Testis (tissue), 3 donors: ENCODE measurements around the gene SLC44A5. TPM values are rescaled to one million over a fixed set of nuclear protein-coding genes. Genes with fewer than 3 reads are reported as not detected.

Source experiments
- DNase-seq: peaks from one replicate; pipeline ENCODE4 v3.0.0-alpha.2; 2019
- H3K27ac ChIP-seq, 2 donors: fragments of 200-600 bp; sonication (generic); one replicate each; pipeline ENCODE4 v1.5.1; 2019
- H3K27me3 ChIP-seq: fragments of 200-600 bp; sonication (generic); one replicate; pipeline ENCODE4 v1.5.1; 2019
- H3K36me3 ChIP-seq: fragments of 200-600 bp; sonication (generic); one replicate; pipeline ENCODE4 v1.5.1; 2017; ENCODE audit warnings: low read depth; ENCODE audit errors: missing control alignments
- H3K4me1 ChIP-seq: fragments of 200-600 bp; sonication (generic); one replicate; pipeline ENCODE4 v1.5.1; 2019
- H3K4me3 ChIP-seq, 2 donors: fragments of 200-600 bp; sonication (generic); one replicate each; pipeline ENCODE4 v1.5.1; 2017 to 2019
- H3K9me3 ChIP-seq: fragments of 200-600 bp; sonication (generic); one replicate; pipeline ENCODE4 v1.5.1; 2017
- POLR2A ChIP-seq: fragments of 450-650 bp; IDR thresholded peaks from one replicate; pipeline ENCODE4 v1.6.1; 2017; ENCODE audit warnings: antibody characterized with exemption, mild to moderate bottlenecking, moderate library complexity
- WGBS, 2 donors: methylation state at CpG; one replicate each; pipeline ENCODE4 v1.1.5; 2018; 5-methylcytosine and 5-hydroxymethylcytosine counted together
- intact Hi-C: fragments of 100-400 bp; cut with DNase I; formaldehyde crosslinking; loops from one replicate; pipeline ENCODE4 v1.15.1; 2023; ENCODE audit warnings: low total_unique reads
- polyA plus RNA-seq: library from polyadenylated mRNA; stranded (reverse); fragments of 350-450 nt; fragmentation: Illumina TruSeq; extraction: RNeasy Lipid Tissue Mini Kit (QIAGEN cat#74804); gene quantifications from one replicate; pipeline ENCODE4 v1.2.3, GENCODE V29; 2014; ENCODE audit warnings: low read depth, low replicate concordance; ENCODE audit not compliant: insufficient read depth
- total RNA-seq, 2 donors: library from RNA; depleted of rRNA; stranded (reverse); fragments of >200 nt; gene quantifications; one replicate each; pipeline ENCODE4 v1.2.3, GENCODE V29; 2016
- TF ChIP-seq, protein P1 (sequence below), 3 experiments: fragments of 450-650 bp in 2 of 3; fragments of 200-600 bp in 1 of 3; sonication (generic) in 1 of 3; IDR thresholded peaks; one replicate each; pipeline ENCODE4 v1.5.1; 2016 to 2019; ENCODE audit warnings: antibody characterized with exemption in 3 of 3, mild to moderate bottlenecking in 2 of 3, moderate library complexity in 1 of 3

SLC44A5 gene
- total and polyA plus RNA-seq, 3 donors from 2014 or later = 4.9 to 10.6 (median 4.9) TPM

DNA sequence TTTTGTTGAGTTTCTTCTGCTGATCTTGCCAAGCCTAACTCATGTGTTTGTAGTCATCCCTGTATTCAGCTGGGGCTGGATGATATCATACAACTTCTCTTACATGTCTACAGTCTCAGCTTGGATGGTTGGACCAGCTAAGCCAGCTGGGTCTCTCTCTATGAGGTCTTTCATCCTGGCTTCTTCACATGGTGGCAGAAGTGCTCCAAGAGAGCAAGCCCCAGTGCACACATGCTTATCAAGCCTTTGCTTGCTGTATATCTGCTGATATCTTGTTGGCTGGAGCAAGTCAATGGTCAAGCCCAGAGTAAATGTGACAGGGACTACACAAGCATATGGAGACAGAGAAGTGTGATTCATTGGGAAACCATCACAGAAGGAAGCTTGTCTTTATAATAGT lies 29.2 kb upstream of the SLC44A5 start:
- intact Hi-C loops = no loop called here
- no peaks in the 10 kb centered on the region for H3K36me3 ChIP-seq
- H3K9me3 ChIP-seq = no peaks in the 10 kb centered on the region
- DNase-seq = no peak
- TF ChIP-seq POLR2A = no peak
- TF ChIP-seq, protein P1, sequence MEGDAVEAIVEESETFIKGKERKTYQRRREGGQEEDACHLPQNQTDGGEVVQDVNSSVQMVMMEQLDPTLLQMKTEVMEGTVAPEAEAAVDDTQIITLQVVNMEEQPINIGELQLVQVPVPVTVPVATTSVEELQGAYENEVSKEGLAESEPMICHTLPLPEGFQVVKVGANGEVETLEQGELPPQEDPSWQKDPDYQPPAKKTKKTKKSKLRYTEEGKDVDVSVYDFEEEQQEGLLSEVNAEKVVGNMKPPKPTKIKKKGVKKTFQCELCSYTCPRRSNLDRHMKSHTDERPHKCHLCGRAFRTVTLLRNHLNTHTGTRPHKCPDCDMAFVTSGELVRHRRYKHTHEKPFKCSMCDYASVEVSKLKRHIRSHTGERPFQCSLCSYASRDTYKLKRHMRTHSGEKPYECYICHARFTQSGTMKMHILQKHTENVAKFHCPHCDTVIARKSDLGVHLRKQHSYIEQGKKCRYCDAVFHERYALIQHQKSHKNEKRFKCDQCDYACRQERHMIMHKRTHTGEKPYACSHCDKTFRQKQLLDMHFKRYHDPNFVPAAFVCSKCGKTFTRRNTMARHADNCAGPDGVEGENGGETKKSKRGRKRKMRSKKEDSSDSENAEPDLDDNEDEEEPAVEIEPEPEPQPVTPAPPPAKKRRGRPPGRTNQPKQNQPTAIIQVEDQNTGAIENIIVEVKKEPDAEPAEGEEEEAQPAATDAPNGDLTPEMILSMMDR (IDR thresholded peaks at IDR 0.05) = no peak
- no peaks in the 10 kb centered on the region for H3K27me3 ChIP-seq
- no peaks in the 10 kb centered on the region for H3K4me1 ChIP-seq
- no peak overlapping the region for H3K4me3 ChIP-seq
- no peak overlapping the region for H3K27ac ChIP-seq

DNA sequence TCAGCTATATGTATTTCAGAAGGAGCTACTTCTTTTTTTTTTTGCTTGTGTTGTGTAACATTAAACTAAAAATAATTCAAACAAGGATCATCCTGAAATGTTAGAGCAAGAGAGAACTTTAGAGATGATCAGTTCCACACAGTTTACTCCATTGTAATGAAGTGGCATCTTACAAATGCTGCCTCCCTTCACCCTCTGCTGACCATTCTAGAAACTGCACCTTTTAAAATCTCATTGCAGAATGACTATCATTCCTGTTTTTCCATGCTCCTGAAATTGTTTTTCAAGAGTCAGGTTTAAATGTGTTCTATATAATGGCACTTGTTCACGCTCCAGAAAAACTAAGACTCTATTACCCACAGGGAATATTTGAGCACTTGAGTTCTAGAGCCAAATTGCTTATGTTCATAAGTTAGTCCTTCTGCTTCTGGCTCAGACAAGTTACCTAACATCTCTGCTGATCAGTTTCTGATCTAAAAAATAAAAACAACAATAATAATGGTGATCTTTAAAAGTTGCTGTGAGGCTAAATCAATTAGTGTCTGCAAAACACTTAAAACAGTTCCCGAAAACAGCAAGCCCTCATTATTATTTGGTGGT lies 21.5 kb upstream of the SLC44A5 start:
- Histone ChIP-seq H3K36me3 (no peaks in the 10 kb centered on the region), H3K4me3 (no peak overlapping the region), H3K9me3 (no peaks in the 10 kb centered on the region), H3K27me3 (no peaks in the 10 kb centered on the region), H3K4me1 (no peaks in the 10 kb centered on the region), H3K27ac (no peak overlapping the region)
- TF ChIP-seq, protein P1 (IDR thresholded peaks at IDR 0.05) = peak in 2 of 3 experiments; percentile 58 to 66
- TF ChIP-seq POLR2A = no peak
- 50 to 52% methylated on average over 2 of the region's 2 CpGs for WGBS, 2 donors
- intact Hi-C loops = no loop called here
- DNase-seq = no peak

DNA sequence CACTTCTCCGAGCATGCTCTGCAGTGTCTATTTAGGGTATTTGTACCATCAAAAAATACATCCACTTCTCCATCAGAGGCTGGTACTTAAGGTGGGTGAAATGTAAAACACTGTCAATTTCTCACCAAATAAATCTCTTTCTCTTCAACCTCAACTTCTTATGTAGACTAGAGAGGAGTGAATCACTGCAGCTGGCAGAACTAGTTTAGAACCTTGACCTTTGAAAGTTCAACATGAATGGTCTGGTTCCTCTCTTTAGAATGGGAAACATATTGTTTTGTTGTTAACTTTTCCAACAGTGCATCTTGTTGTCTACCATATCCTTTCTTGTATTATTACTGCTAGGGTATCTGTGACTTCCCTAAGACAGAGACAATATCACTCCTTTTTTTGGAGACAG lies 20.1 kb upstream of the SLC44A5 start:
- Histone ChIP-seq H3K36me3 (no peaks in the 10 kb centered on the region), H3K27ac (no peak overlapping the region), H3K4me1 (no peaks in the 10 kb centered on the region), H3K9me3 (no peaks in the 10 kb centered on the region), H3K4me3 (no peak overlapping the region), H3K27me3 (no peaks in the 10 kb centered on the region)
- intact Hi-C loops = no loop called here
- no peak for TF ChIP-seq POLR2A
- TF ChIP-seq, protein P1 (IDR thresholded peaks at IDR 0.05) = no peak
- DNase-seq = no peak
- 87 to 92% methylated on average over 1 of the region's 1 CpG for whole genome bisulfite sequencing, 2 donors

DNA sequence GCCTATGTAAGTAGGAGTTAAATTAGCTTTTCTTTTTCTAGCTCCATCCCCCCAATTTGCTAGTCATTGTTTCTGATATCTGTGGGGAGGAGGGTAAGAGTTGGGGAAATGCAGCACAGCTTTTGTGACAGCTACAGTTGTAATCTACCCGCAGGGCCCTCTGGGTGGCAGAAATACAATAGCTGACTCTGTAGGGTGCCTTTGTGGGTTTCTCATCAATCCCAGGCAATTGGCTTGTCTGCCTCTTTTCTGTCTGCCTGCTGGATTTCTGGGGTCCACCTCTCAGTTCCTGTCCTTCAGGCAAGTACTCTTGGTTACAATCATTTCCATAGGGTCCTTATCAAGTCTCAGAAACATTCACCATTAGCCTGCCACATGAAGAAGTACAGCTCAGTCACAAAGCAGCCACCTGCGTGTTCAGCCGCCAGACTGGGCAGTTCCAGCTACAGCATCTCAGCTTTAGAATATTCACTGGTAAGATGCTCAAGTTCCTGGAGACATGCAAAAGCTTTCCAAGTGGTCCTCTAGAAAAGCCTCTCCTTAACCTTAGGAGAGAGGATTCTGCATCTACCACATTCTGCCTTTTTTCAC lies 19.2 kb upstream of the SLC44A5 start:
- intact Hi-C loops = no loop called here
- H3K27me3 ChIP-seq = no peaks in the 10 kb centered on the region
- TF ChIP-seq, protein P1 (IDR thresholded peaks at IDR 0.05) = no peak
- TF ChIP-seq POLR2A = no peak
- WGBS, 2 donors = 67 to 73% methylated on average over 3 of the region's 3 CpGs
- no peak for DNase-seq
- H3K4me1 ChIP-seq = no peaks in the 10 kb centered on the region
- H3K4me3 ChIP-seq = no peak overlapping the region
- no peak overlapping the region for H3K27ac ChIP-seq
- H3K36me3 ChIP-seq = no peaks in the 10 kb centered on the region
- H3K9me3 ChIP-seq = no peaks in the 10 kb centered on the region

DNA sequence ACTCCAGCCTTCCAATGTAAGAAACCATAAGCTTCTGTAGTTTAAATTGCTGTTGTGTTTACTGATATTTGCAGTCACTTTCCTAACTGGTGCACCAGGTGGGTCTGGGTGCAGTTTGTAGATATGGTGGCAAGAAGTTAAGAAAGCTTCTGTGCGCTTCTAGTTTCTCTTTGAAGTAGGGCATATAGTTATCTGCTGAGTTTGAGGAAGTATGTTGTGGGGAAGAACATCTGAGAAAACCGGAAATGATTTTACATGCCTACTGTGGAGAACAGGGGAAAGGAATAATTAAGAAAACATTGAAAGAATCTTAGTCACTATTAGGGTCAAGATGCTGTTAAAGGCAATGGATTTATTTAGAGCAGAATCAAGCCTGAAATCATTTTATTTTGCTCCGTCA lies 14.9 kb upstream of the SLC44A5 start:
- Histone ChIP-seq H3K36me3 (no peaks in the 10 kb centered on the region), H3K27me3 (no peaks in the 10 kb centered on the region), H3K27ac (no peak overlapping the region), H3K4me3 (no peak overlapping the region), H3K4me1 (no peaks in the 10 kb centered on the region), H3K9me3 (no peaks in the 10 kb centered on the region)
- no peak for DNase-seq
- intact Hi-C loops = no loop called here
- WGBS, 2 donors = 74 to 80% methylated on average over 3 of the region's 3 CpGs
- TF ChIP-seq, protein P1 (IDR thresholded peaks at IDR 0.05) = no peak
- no peak for TF ChIP-seq POLR2A
